HepG2 (cell line): ENCODE data around the gene CLDN19. TPM values are rescaled to one million over a fixed set of nuclear protein-coding genes. Genes with fewer than 3 reads are reported as not detected.

ENCODE experiments used
- ATF5 ChIP-seq: sonication (generic); formaldehyde crosslinking; IDR thresholded peaks from 2 replicates; pipeline ENCODE4 v1.4.0; 2020; ENCODE audit warnings: mild to moderate bottlenecking, low read depth, missing genetic modification reagents
- CBFB ChIP-seq: sonication (generic); formaldehyde crosslinking; IDR thresholded peaks from 2 replicates; pipeline ENCODE4 v1.4.0; 2020; ENCODE audit warnings: missing genetic modification reagents
- CENPBD1 ChIP-seq: sonication (generic); formaldehyde crosslinking; IDR thresholded peaks from 2 replicates; pipeline ENCODE4 v1.8.0; 2022; ENCODE audit warnings: missing genetic modification reagents, low read depth, mild to moderate bottlenecking, borderline replicate concordance
- EED ChIP-seq: sonication (generic); formaldehyde crosslinking; IDR thresholded peaks from 2 replicates; pipeline ENCODE4 v1.5.0; 2020; ENCODE audit warnings: mild to moderate bottlenecking, missing genetic modification reagents
- ELF3 ChIP-seq: IDR thresholded peaks from 2 replicates; pipeline ENCODE4 v1.6.1; 2016; ENCODE audit warnings: missing genetic modification reagents, missing compliant biosample characterization
- FOXP4 ChIP-seq: sonication (generic); formaldehyde crosslinking; IDR thresholded peaks from 2 replicates; pipeline ENCODE4 v1.4.0; 2020; ENCODE audit warnings: missing genetic modification reagents
- GABPA ChIP-seq, 2 experiments: IDR thresholded peaks; 2 replicates each; pipeline ENCODE4 v1.6.1; 2011 to 2016; ENCODE audit warnings: low read depth in 2 of 2, low read length in 1 of 2, missing biosample characterization in 1 of 2, missing genetic modification characterization in 1 of 2
- ISX ChIP-seq: sonication (generic); formaldehyde crosslinking; conservative IDR thresholded peaks from 2 replicates; pipeline ENCODE4 v1.5.0; 2020; ENCODE audit warnings: missing genetic modification reagents
- MAFF ChIP-seq: IDR thresholded peaks from 2 replicates; pipeline ENCODE4 v1.6.1; 2011; ENCODE audit warnings: low read depth, low read length, improper control_type of control experiment
- MLLT10 ChIP-seq: sonication (generic); formaldehyde crosslinking; IDR thresholded peaks from 2 replicates; pipeline ENCODE4 v1.4.0; 2020; ENCODE audit warnings: missing genetic modification reagents
- PHF21A ChIP-seq: sonication (generic); formaldehyde crosslinking; IDR thresholded peaks from 2 replicates; pipeline ENCODE4 v1.5.0; 2020; ENCODE audit warnings: mild to moderate bottlenecking, missing genetic modification reagents
- RAD21 ChIP-seq: fragments of 450-650 bp; formaldehyde crosslinking; IDR thresholded peaks from 2 replicates; pipeline ENCODE4 v1.5.0; 2020; ENCODE audit warnings: mild to moderate bottlenecking
- RXRA ChIP-seq: sonication (generic); formaldehyde crosslinking; IDR thresholded peaks from 2 replicates; pipeline ENCODE4 v1.5.1; 2020; ENCODE audit warnings: missing genetic modification reagents
- RXRB ChIP-seq: IDR thresholded peaks from 2 replicates; pipeline ENCODE4 v1.6.1; 2016; ENCODE audit warnings: borderline replicate concordance, missing genetic modification reagents, missing compliant biosample characterization
- SAP130 ChIP-seq: IDR thresholded peaks from 2 replicates; pipeline ENCODE4 v1.6.1; 2016; ENCODE audit warnings: low read depth
- SMARCE1 ChIP-seq: fragments of 450-650 bp; IDR thresholded peaks from 2 replicates; pipeline ENCODE4 v1.6.1; 2017; ENCODE audit warnings: borderline replicate concordance
- SMC3 ChIP-seq: IDR thresholded peaks from 2 replicates; pipeline ENCODE4 v1.6.1; 2011; ENCODE audit warnings: low read length, improper control_type of control experiment
- SNAI1 ChIP-seq: sonication (generic); formaldehyde crosslinking; IDR thresholded peaks from 2 replicates; pipeline ENCODE4 v1.5.0; 2020; ENCODE audit warnings: mild to moderate bottlenecking, missing genetic modification reagents, borderline replicate concordance
- STAG1 ChIP-seq: sonication (generic); formaldehyde crosslinking; IDR thresholded peaks from 2 replicates; pipeline ENCODE4 v1.4.0; 2020; ENCODE audit warnings: missing genetic modification reagents
- TEAD2 ChIP-seq: sonication (generic); formaldehyde crosslinking; IDR thresholded peaks from 2 replicates; pipeline ENCODE4 v1.9.0; 2021; ENCODE audit warnings: missing genetic modification reagents
- ZNF317 ChIP-seq: sonication (generic); formaldehyde crosslinking; IDR thresholded peaks from 2 replicates; pipeline ENCODE4 v1.5.0; 2020; ENCODE audit warnings: mild to moderate bottlenecking, missing genetic modification reagents
- ZNF331 ChIP-seq: sonication (generic); formaldehyde crosslinking; IDR thresholded peaks from 2 replicates; pipeline ENCODE4 v1.4.0; 2020; ENCODE audit warnings: missing genetic modification reagents
- ZNF619 ChIP-seq: sonication (generic); formaldehyde crosslinking; IDR thresholded peaks from 2 replicates; pipeline ENCODE4 v1.4.0; 2020; ENCODE audit warnings: mild to moderate bottlenecking, missing genetic modification reagents
- ZNF770 ChIP-seq: sonication (generic); formaldehyde crosslinking; IDR thresholded peaks from 2 replicates; pipeline ENCODE4 v1.5.0; 2020; ENCODE audit warnings: mild to moderate bottlenecking, missing genetic modification reagents
- ZNF775 ChIP-seq: sonication (generic); formaldehyde crosslinking; IDR thresholded peaks from 2 replicates; pipeline ENCODE4 v1.4.0; 2020; ENCODE audit warnings: missing genetic modification reagents, mild to moderate bottlenecking, moderate library complexity, borderline replicate concordance
- polyA plus RNA-seq, 8 experiments: library from polyadenylated mRNA; depleted of rRNA in 3 of 8; stranded (reverse) in 7 of 8; unstranded in 1 of 8; fragments of >200 nt; fragmentation: Illumina TruSeq in 4 of 8; extraction: Trizol in 4 of 8; gene quantifications; 2 replicates each; pipeline versions ENCODE4 v1.2.1 to v1.2.3, GENCODE V29; 2011 to 2016; ENCODE audit warnings: low read depth in 4 of 8, missing spikeins in 1 of 8, mixed read lengths in 1 of 8; ENCODE audit not compliant: insufficient read depth in 1 of 8
- total RNA-seq, 5 experiments: library from RNA; depleted of rRNA; stranded (reverse); fragments of >200 nt; fragmentation: Illumina TruSeq; extraction: Trizol; gene quantifications; 2 replicates each; pipeline ENCODE4 v1.2.3, GENCODE V29; 2016; ENCODE audit warnings: low read depth in 1 of 5

The CLDN19 gene
- total and polyA plus RNA-seq, 2 of the 13 experiments (the other 11 are each of a cell fraction or from before 2014, with no cell fraction given): 5.0 to 7.6 TPM

- TF ChIP-seq RXRB (CRISPR knock-in tag) (no peak), CBFB (no peak), MAFF (no peak), SAP130 (peak; percentile 28; the same call in 1 of the 2 replicates), TEAD2 (CRISPR knock-in tag) (no peak), ATF5 (CRISPR knock-in tag) (no peak), STAG1 (CRISPR knock-in tag) (peak; percentile 54), PHF21A (CRISPR knock-in tag) (no peak), SMARCE1 (no peak), FOXP4 (CRISPR knock-in tag) (no peak), GABPA (IDR thresholded peaks at IDR 0.05; ENCODE audit: low read depth, low read length) (0 out of 2 replicates have a peak, but pooled peaks have one; percentile 14), GABPA (CRISPR knock-in tag; IDR thresholded peaks at IDR 0.05; ENCODE audit: low read depth) (peak; percentile 85), SNAI1 (CRISPR knock-in tag) (no peak), ZNF331 (CRISPR knock-in tag) (0 out of 2 replicates have a peak, but pooled peaks have one; percentile 14), ZNF619 (CRISPR knock-in tag) (no peak), EED (no peak), RXRA (CRISPR knock-in tag) (no peak), RAD21 (CRISPR knock-in tag) (peak; percentile 40; the same call in 1 of the 2 replicates), CENPBD1 (CRISPR knock-in tag) (no peak), ZNF317 (CRISPR knock-in tag) (no peak), ELF3 (0 out of 2 replicates have a peak, but pooled peaks have one; percentile 26), ZNF775 (no peak), SMC3 (peak; percentile 55), MLLT10 (CRISPR knock-in tag) (no peak), ISX (CRISPR knock-in tag) (no peak), ZNF770 (CRISPR knock-in tag) (peak; percentile 70)
- TF ChIP-seq, all 625 proteins: peak for 16
Observed at GRCh38 chr1:42756956-42757891, 17.2 kb upstream of the CLDN19 start (continued).
